OCI-LY7 (cell line): ENCODE data around the gene TDRD10. TPM values are rescaled to one million over a fixed set of nuclear protein-coding genes. Genes with fewer than 3 reads are reported as not detected.

Experiments
- BruUV-seq: library from RNA; stranded (reverse); fragments of 400-500 nt; replicated peaks from 2 replicates; lab custom pipeline; 2021; lab: Mats Ljungman, UMichigan
- CTCF ChIA-PET: fragments of 300-600 bp; sonication (Branson Sonifier 250); formaldehyde crosslinking; loops from one replicate; lab custom pipeline; 2022; ENCODE audit warnings: antibody characterized with exemption; ENCODE audit not compliant: unreplicated experiment; lab: Charles Lee
- POLR2A ChIA-PET: fragments of 300-600 bp; sonication (Branson Sonifier 250); formaldehyde crosslinking; loops from one replicate; lab custom pipeline; 2022; ENCODE audit warnings: antibody characterized with exemption; lab: Charles Lee
- DNase-seq: peaks from one replicate; pipeline ENCODE4 v3.0.0-alpha.2; 2015; ENCODE audit warnings: low spot score
- H2AFZ ChIP-seq: fragments of 200-600 bp; sonication (generic), shearing (Covaris generic); 2 replicates; pipeline ENCODE4 v1.6.1; 2014; ENCODE audit warnings: mild to moderate bottlenecking, antibody characterized with exemption, low read length, moderate library complexity
- H3K27ac ChIP-seq: fragments of 200-600 bp; sonication (generic); 2 replicates; pipeline ENCODE4 v1.5.1; 2014; ENCODE audit warnings: mixed run types, low read depth, mild to moderate bottlenecking, moderate library complexity, low read length, inconsistent platforms; ENCODE audit not compliant: poor library complexity, severe bottlenecking
- H3K36me3 ChIP-seq: fragments of 200-600 bp; sonication (generic); 2 replicates; pipeline ENCODE4 v1.6.1; 2014; ENCODE audit warnings: mild to moderate bottlenecking, antibody characterized with exemption, low read length, moderate library complexity, mixed read lengths; ENCODE audit not compliant: insufficient read depth
- H3K4me1 ChIP-seq: fragments of 200-600 bp; sonication (generic); 2 replicates; pipeline ENCODE4 v1.5.1; 2014; ENCODE audit warnings: mild to moderate bottlenecking, low read length; ENCODE audit not compliant: insufficient read depth, poor library complexity, severe bottlenecking
- H3K4me2 ChIP-seq: fragments of 200-600 bp; sonication (generic); 2 replicates; pipeline ENCODE4 v1.6.1; 2014; ENCODE audit warnings: mild to moderate bottlenecking, low read length
- H3K4me3 ChIP-seq: fragments of 200-600 bp; sonication (generic); 2 replicates; pipeline ENCODE4 v1.5.1; 2014; ENCODE audit warnings: mild to moderate bottlenecking, low read depth, low read length; ENCODE audit not compliant: poor library complexity, severe bottlenecking
- H3K79me2 ChIP-seq: fragments of 200-600 bp; sonication (generic); 2 replicates; pipeline ENCODE4 v1.6.1; 2016; ENCODE audit warnings: low read depth, mild to moderate bottlenecking, low read length, moderate library complexity, mixed read lengths; ENCODE audit not compliant: insufficient read depth
- H3K9me2 ChIP-seq: fragments of 200-600 bp; sonication (generic); 2 replicates; pipeline ENCODE4 v1.6.1; 2016; ENCODE audit warnings: mild to moderate bottlenecking, low read length, mixed read lengths; ENCODE audit not compliant: insufficient read depth
- H3K9me3 ChIP-seq: fragments of 200-600 bp; sonication (generic); 2 replicates; pipeline ENCODE4 v1.6.1; 2014; ENCODE audit warnings: mild to moderate bottlenecking, mixed run types, low read length, mixed read lengths
- H4K20me1 ChIP-seq: fragments of 200-600 bp; sonication (generic); 2 replicates; pipeline ENCODE4 v1.6.1; 2014; ENCODE audit warnings: mild to moderate bottlenecking, antibody characterized with exemption, low read length, moderate library complexity, mixed read lengths; ENCODE audit not compliant: insufficient read depth
- EZH2phosphoT487 ChIP-seq: fragments of 200-600 bp; sonication (generic); IDR thresholded peaks from 2 replicates; pipeline ENCODE4 v1.6.1; 2018; ENCODE audit warnings: low read depth, borderline replicate concordance, mild to moderate bottlenecking, mixed run types, antibody characterized with exemption, low read length, moderate library complexity, mixed read lengths
- intact Hi-C: fragments of 100-400 bp; cut with micrococcal nuclease; formaldehyde crosslinking; loops from one replicate; pipeline ENCODE4 v1.10.0; 2022; ENCODE audit not compliant: unreplicated experiment
- total RNA-seq, 2 experiments: library from RNA; depleted of rRNA in 1 of 2; stranded (reverse); fragments of >200 nt in 1 of 2; shearing (Covaris generic) in 1 of 2; gene quantifications; 2 replicates each; pipeline ENCODE4 v1.2.3, GENCODE V29; 2014 to 2022
- TF ChIP-seq, protein P1 (sequence below): fragments of 200-600 bp; sonication (generic); conservative IDR thresholded peaks from 2 replicates; pipeline ENCODE4 v1.5.1; 2014; ENCODE audit warnings: mild to moderate bottlenecking, antibody characterized with exemption, low read length, moderate library complexity, mixed read lengths

Gene TDRD10
- total RNA-seq, 2 experiments from 2014 or later: 0.13 TPM; not detected in 1

DNA sequence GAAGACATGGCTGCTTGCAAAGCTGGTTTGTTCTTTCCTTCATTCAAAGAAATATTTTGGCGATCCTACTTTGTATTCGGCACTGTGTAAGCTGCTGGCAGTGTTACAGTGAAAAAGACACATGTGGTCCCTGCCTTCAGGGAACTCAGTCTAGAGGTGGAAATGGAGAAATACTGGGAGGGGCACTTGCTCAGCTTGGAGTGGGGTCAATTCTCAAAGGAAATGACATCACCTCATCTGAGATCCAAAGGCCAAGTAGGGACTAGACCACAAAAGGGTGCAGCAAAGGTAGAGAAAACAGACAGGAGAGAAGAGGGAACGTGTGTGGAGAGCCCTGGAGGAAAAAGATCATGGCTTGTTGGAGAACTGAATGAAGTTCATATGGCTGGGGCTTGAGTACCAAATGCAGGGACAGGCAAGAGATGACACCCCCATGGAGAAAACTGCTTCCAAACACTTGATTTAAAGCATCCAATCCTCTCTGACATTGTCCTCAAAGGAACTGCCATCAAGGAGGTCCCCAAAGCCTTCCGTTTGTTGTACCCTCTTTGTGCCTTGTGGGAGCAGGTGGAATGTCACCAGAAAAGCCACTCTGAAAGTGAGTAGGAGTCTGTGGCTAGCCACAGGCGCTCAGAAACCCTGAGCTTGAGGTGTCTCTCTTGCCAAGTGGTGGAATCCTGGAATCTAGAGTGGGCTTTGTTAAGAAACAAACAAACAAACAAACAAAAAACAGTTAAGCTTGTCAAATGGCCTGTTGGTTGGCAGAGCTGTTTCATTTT lies 48.3 kb upstream of the TDRD10 start:
- Histone ChIP-seq H3K79me2 (no peaks in the 10 kb centered on the region), H3K4me3 (no peak overlapping the region), H3K4me2 (no peak overlapping the region), H3K27ac (no peak overlapping the region), H4K20me1 (no peaks in the 10 kb centered on the region), H3K36me3 (no peaks in the 10 kb centered on the region), H3K4me1 (no peaks in the 10 kb centered on the region), H2AFZ (no peak overlapping the region), H3K9me2 (no peaks in the 10 kb centered on the region), H3K9me3 (no peaks in the 10 kb centered on the region)
- no TSS peak for BruUV-seq
- intact Hi-C loops: no loop called here
- no peak for TF ChIP-seq EZH2phosphoT487
- TF ChIP-seq, protein P1, sequence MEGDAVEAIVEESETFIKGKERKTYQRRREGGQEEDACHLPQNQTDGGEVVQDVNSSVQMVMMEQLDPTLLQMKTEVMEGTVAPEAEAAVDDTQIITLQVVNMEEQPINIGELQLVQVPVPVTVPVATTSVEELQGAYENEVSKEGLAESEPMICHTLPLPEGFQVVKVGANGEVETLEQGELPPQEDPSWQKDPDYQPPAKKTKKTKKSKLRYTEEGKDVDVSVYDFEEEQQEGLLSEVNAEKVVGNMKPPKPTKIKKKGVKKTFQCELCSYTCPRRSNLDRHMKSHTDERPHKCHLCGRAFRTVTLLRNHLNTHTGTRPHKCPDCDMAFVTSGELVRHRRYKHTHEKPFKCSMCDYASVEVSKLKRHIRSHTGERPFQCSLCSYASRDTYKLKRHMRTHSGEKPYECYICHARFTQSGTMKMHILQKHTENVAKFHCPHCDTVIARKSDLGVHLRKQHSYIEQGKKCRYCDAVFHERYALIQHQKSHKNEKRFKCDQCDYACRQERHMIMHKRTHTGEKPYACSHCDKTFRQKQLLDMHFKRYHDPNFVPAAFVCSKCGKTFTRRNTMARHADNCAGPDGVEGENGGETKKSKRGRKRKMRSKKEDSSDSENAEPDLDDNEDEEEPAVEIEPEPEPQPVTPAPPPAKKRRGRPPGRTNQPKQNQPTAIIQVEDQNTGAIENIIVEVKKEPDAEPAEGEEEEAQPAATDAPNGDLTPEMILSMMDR: no peak
- DNase-seq: no peak
- ChIA-PET POLR2A (no interaction called here), CTCF (no interaction called here)

DNA sequence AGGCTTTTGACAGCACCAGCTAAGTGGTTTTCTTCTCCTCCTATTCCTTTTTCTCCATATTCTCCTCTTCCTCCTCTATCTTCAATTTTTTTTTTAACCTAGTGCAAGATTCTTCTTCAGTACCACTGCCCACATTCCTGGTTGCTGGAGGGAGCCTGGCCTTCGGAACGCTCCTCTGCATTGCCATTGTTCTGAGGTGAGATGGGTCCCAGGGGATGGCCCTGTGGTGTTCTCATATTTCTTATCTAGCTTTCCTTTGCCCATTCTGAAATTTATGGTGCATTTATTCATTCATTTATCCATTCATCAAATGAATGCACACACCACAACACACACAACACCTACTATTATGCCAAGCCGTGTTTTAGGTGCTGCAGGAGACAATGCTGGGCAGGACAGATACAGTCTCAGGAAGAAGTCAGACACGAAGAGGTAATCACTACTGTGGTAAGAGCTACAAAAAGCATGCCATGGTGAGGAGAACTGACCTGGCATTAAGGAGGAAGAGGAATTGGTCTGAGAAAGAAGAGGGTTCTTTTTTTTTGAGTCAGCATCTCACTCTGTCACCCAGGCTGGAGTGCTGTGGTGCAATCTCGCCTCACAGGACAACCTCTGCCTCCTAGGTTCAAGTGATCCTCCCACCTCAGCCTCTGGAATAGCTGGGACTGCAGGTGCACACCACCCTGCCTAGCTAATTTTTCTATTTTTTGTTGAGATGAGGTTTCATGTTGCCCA lies 47.5 kb upstream of the TDRD10 start:
- no peak overlapping the region for H3K4me3 ChIP-seq
- H3K36me3 ChIP-seq: no peaks in the 10 kb centered on the region
- TF ChIP-seq EZH2phosphoT487: no peak
- TF ChIP-seq, protein P1: no peak
- no peaks in the 10 kb centered on the region for H3K9me2 ChIP-seq
- ChIA-PET CTCF (no interaction called here), POLR2A (interaction anchor here (1.0 kb wide), 1 partner anchor 12 kb away, joined by 3 read pairs; no protein-coding TSS in a partner anchor)
- no peaks in the 10 kb centered on the region for H3K79me2 ChIP-seq
- no TSS peak for BruUV-seq
- no peak overlapping the region for H2AFZ ChIP-seq
- intact Hi-C loops: no loop called here
- no peak for DNase-seq
- H3K4me1 ChIP-seq: no peaks in the 10 kb centered on the region
- H3K27ac ChIP-seq: no peak overlapping the region
- H4K20me1 ChIP-seq: no peaks in the 10 kb centered on the region
- H3K4me2 ChIP-seq: no peak overlapping the region
- H3K9me3 ChIP-seq: no peaks in the 10 kb centered on the region
